GM18907 (cell line): ENCODE measurements around the gene FAM161B.
"Not testable (repeated sequence)": the region's sequence is repeated elsewhere in the genome, so short reads cannot be mapped to it uniquely, and the experiment has no call there.

Source experiments
- ATAC-seq: cut with Tn5 transposase; IDR thresholded peaks from one replicate; pipeline ENCODE4 v1.9.1; 2021; ENCODE audit warnings: mild to moderate bottlenecking, moderate library complexity; ENCODE audit not compliant: unreplicated experiment

Gene FAM161B

GRCh38 chr14:73949752-73950734 is at the start of gene FAM161B, which contains the start of gene COQ6:
Gene FAM161B (minus strand): TSS chr14:73950094. CDS start chr14:73950026, 68 bp downstream.
Gene COQ6 (plus strand): TSS chr14:73950302. CDS start chr14:73950333, 31 bp downstream.
- peak; percentile 87 for ATAC-seq

DNA sequence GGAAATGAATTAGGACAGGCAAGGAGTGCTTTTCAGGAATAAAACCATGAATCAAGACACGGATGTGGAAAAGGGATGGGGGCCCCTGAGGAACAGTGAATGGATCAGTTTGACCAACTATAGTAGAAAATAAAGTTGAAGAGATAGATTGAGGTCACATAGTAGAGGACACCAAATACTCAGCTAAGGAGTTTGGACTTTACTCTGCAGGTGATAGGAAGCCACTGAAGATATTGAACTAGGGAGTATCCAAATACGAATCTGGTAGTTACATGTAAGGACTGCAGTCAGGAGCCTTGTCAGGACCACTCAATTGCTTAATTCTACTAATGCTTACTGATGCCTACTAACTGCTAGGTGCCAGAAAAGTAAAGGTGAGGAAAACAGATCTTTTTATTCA is 48.8 kb upstream of the FAM161B start:
- ATAC-seq, result no peak

DNA sequence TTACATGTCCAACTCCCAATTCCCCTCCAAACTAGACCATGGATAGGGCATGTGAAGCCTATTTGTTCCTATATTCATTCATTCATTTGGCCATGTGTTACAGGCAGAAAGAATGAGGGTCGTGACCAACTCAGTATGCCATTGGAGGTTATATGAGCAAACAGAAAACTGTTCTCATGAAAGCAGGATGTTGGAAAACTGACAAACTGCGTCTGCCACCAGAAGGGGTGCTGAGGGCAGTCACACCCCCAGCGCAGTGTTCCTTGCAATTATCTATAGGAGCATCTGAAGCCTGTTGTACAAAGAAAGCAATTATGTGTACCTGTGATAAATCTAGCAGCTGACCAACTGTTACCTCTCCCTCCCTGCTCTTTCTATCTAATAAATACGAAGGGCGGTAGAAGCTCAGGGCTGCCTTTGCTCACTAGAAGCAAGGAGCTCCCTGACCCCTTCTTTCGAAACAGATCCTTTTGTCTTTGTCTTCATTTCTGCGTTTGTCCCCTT is 48.1 kb upstream of the FAM161B start:
- ATAC-seq, result no peak

DNA sequence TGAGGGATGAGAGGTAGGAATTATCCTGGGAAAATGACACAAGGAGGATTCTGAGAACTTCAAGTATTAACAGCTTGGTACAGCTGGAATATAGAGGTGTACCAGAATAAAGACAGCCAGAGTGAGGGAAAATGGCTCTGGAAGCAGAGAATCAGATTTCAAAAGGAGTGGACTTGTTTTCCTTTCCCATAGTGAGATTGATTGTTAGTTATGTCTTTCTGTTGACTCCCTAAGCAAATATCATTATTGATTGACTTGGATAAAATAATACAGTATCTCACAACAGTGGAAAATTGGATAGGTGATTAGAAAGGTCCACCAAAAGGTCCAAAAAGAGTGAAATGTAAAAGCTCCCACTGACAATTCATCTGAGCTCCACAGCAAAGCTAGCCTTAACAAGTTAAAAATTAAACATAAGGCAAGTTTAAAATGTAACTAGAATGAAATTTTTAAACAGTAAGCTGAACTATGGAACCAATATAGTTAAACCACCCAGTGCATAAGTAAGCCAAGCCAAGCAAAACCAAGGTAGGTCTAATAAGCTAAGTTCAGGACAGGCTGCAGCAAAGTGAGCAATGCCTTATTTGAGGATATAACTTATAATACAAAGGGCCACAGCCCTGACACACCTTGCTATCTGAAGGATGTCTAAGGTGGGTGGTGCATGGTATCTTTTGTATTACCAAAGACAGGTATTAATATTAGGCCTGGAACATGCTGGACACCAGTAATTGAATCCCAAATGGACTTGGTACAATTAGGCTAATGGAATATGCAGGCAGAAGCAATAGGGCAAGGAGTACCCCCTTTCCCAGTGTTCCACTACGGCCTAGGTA is 47.4 kb upstream of the FAM161B start:
- no peak for ATAC-seq

DNA sequence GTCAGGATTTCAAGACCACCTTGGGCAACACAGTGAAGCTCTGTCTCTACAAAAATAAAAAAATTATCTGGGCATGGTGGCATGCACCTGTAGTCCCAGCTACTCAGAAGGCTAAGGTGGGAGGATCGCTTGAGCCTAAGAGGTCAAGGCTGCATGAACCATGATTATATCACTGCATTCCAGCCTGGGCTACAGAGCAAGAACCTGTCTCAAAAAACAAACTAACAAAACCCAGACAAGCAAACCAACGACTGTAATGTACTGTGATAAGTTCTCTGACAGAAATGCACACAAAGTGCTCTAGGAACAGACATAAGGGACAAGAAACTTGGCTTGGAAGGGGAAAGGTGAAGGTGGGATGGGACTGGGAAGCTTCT is 46.8 kb upstream of the FAM161B start:
- ATAC-seq, result no peak

DNA sequence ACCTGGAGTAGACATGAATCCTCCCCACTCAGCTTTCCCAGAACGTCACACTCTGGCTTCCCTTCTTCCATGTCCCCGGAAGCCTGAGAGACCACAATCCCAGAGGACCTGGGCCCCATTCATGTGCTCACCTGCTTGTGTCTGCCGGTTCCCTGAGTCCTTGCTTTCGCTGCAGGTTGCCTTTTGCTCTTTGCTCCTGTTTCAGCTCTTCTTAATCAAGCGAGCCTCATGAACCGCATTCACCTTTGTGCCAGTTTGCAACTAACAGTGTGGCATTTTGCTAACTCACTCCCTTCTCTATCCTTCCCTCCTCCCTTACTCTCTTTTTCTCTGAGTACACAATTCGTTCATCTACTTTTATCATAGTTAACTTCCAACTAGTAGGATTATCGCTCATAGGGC is 46.1 kb upstream of the FAM161B start:
- ATAC-seq, result no peak

DNA sequence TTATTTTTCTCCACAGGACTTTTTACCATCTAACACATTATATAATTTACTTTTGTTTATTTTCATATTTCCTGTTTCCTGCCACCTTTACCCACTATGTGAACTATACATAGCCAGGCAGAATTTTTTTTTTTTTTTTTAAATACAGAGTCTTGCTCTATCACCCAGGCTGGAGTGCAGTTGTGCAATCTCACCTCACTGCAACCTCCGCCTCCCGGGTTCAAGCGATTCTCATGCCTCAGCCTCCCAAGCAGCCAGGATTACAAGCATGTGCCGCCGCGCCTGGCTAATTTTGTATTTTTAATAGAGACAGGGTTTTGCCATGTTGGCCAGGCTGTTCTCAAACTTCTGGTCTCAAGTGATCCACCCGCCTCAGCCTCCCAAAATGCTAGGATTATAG is 45.0 kb upstream of the FAM161B start:
- ATAC-seq, result not testable (repeated sequence)

DNA sequence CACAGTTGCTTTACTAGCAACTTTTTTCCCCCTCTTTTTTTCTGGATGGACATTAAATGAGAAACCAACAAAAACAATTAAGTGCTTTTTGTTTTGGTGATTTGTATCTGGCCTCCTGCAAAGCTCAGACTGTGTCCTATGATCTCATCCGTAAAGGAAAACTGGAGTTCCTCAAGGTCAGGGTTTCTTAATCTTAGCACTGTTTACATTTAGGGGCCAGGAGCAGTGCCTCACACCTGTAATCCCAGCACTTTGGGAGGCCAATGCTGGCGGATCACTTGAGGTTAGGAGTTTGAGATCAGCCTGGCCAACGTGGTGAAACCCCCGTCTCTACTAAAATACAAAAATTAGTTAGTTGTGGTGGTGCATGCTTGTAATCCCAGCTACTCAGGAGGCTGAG is 41.2 kb upstream of the FAM161B start:
- ATAC-seq, result no peak

- ATAC-seq, result not testable (repeated sequence)
Measured at GRCh38 chr14:73988656-73989055, 38.8 kb upstream of the FAM161B start.

- ATAC-seq, result no peak
Measured at GRCh38 chr14:73988065-73988464, 38.2 kb upstream of the FAM161B start.

DNA sequence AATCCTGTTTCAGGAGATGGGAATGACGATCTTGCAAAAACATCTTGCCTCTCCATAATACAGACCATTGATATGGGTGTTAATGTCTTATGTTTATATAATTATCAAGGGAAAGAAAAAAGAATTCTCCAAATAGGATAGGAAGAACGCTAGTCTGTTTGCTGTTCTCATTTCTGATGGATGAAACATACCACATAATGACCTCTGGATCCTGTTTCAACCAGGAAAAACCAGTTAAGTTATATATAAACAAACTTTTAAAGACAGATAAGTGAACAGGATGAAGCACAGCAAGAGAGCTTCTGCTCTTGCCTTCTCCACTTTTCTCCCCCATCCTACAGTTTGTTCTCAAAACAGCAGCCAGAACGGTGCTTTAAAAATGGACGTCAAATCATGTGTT is 28.0 kb upstream of the FAM161B start:
- ATAC-seq, result no peak

- no peak for ATAC-seq
Measured at GRCh38 chr14:73976125-73976524, 26.2 kb upstream of the FAM161B start.

GRCh38 chr14:73973497-73973896 is 23.6 kb upstream of the FAM161B start:
- no peak for ATAC-seq

DNA sequence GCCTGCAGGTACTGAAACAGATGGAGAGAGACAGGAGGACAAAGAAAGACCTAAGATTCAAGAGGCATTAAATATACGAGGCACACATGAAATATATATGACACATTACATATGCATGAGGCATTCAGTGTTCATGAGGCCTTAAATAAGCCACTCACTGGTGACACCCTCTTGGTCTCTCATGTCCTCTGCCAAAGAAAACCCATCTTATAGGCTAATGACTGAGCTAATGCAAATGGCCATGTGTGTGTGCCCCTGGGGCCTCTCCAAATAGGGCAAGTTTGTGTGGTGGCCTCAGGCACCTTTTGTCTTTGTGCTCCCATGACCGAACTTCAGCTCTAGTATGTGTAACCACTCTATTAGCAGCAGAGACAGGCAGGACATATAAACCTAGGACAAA is 19.0 kb upstream of the FAM161B start:
- ATAC-seq, result no peak

DNA sequence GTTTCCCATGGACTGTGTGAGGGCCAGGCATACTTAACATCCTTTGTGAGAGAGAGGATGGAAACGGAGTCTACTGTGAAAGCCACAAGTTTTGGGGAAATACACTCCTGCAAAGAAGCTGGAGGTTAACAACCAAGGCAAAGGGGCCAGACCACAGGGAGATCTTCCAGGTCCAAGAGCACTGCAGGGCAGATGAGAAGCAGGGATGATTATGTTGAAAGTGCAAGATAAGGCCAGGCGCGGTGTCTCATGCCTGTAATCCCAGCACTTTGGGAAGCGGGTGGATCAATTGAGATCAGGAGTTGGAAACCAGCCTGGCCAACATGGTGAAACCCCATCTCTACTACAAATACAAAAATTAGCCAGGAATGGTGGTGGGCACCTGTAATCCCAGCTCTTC is 15.3 kb upstream of the FAM161B start:
- ATAC-seq, result no peak

DNA sequence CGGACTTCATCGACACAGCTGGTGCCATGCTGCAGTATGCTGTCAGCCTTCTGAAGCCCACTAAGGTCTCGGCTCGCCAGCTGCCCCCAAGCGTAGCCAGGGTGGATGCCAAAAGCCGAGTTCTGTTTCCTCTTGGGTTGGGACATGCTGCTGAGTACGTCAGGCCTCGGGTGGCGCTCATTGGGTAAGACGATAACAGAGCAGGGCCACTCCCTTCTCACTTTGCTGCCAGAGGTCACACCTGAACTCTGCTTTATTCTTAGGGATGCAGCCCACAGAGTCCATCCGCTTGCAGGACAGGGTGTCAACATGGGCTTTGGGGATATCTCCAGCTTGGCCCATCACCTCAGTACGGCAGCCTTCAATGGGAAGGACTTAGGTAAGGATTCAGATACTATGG is 11.3 kb upstream of the FAM161B start:
- no peak for ATAC-seq

DNA sequence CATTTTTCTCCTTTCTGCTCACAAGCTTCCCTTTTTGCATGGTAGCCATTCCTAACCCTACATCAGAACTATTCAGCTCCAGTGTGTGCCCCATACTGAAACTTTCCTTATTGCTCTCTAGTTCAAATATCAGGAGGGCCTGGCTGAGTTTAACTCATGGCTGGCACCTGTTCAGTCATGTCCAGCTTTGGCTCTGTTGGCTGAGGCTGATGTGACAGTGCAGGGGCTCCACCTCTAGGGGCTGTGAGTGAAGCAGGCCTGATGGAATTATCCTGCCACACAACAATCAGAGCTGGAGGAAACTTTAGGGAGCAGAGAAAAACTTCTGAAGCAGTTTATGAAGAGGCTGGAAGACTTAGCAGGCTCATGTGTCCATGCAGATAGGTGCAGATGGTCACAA is 8.7 kb upstream of the FAM161B start:
- no peak for ATAC-seq

- ATAC-seq, result no peak
Measured at GRCh38 chr14:73955674-73956073, 5.8 kb upstream of the FAM161B start.

DNA sequence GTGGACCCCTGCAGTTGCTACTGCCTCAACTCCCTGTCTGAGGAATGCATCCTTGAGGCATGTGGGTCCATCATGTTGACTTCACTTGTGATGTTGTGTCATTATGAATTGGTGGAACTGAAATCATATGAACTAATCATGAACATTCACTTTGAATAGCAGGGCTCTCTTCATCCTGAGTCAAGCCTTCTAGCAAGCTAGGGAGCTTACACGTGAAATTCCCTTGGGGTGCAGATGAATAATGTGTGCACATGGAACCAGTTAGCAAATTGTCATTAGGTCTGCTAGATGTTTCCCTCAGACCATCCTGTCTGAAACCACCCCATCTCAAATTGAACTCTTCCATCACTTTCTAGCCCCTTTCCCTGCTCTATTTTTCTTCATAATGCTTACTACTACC is 3.8 kb upstream of the FAM161B start:
- no peak for ATAC-seq

GRCh38 chr14:73945159-73945670 is 4.7 kb downstream of the FAM161B start:
- no peak for ATAC-seq

GRCh38 chr14:73944432-73945158 is 5.3 kb downstream of the FAM161B start:
- no peak for ATAC-seq
